GM23248 (cell line): Measurements from ENCODE around the gene ANO2.

Source experiments
- EZH2 ChIP-seq: fragments of 200-600 bp; sonication (generic); IDR thresholded peaks from 2 replicates; pipeline ENCODE4 v1.6.1; 2018; ENCODE audit warnings: antibody characterized with exemption, mild to moderate bottlenecking; ENCODE audit not compliant: insufficient read depth, poor library complexity, severe bottlenecking
- EZH2phosphoT487 ChIP-seq: fragments of 200-600 bp; sonication (generic); IDR thresholded peaks from 2 replicates; pipeline ENCODE4 v1.6.1; 2018; ENCODE audit warnings: antibody characterized with exemption, moderate library complexity, mild to moderate bottlenecking, low read depth; ENCODE audit not compliant: insufficient read depth

DNA sequence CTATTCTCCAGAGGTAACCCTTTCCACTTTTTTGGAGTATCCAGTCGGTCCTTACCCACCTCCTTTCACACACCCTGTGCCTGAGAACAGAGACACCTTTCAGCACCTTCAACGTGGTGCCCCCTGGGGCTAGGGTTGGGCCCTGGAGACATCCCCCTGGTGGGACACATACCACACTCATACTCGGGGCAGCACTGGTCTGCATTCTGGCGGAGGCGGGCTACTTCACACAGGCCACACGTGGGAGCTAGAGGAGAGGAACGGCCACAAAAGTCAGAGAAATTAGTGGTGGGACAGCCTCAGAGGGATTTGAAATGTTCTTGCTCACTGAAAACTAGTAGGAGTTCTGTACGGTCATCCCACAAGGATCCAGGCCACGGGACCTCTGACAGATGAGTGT is 39.8 kb upstream of the ANO2 start:
- TF ChIP-seq EZH2: no peak
- TF ChIP-seq EZH2phosphoT487: no peak
